Neuronal stem cell (in vitro differentiated cells): Measurements from ENCODE around the gene TMBIM4.
A peak's percentile ranks its signal among the peaks of the same experiment; 100 is the strongest.

Source experiments
- DNase-seq: peaks from one replicate; pipeline ENCODE4 v3.0.0-alpha.2; 2013; ENCODE audit warnings: low spot score
- H2AFZ ChIP-seq: one replicate; pipeline ENCODE4 v1.6.1; 2013; ENCODE audit warnings: mild to moderate bottlenecking, low read length, inconsistent platforms
- H2AK5ac ChIP-seq: 2 replicates; pipeline ENCODE4 v1.6.1; 2013; ENCODE audit warnings: low read depth, mild to moderate bottlenecking, inconsistent platforms, low read length, moderate library complexity, mixed read lengths
- H2BK120ac ChIP-seq: 2 replicates; pipeline ENCODE4 v1.6.1; 2013; ENCODE audit warnings: low read depth, mild to moderate bottlenecking, inconsistent platforms, low read length, moderate library complexity, mixed read lengths
- H2BK12ac ChIP-seq: one replicate; pipeline ENCODE4 v1.6.1; 2013; ENCODE audit warnings: low read length, inconsistent platforms
- H2BK15ac ChIP-seq: 2 replicates; pipeline ENCODE4 v1.6.1; 2013; ENCODE audit warnings: mild to moderate bottlenecking, low read length, inconsistent platforms, mixed read lengths
- H2BK5ac ChIP-seq: one replicate; pipeline ENCODE4 v1.6.1; 2013; ENCODE audit warnings: inconsistent platforms, mild to moderate bottlenecking, low read length, moderate library complexity
- H3K14ac ChIP-seq: one replicate; pipeline ENCODE4 v1.6.1; 2013; ENCODE audit warnings: low read length, inconsistent platforms
- H3K18ac ChIP-seq: 2 replicates; pipeline ENCODE4 v1.6.1; 2013; ENCODE audit warnings: low read length, inconsistent platforms
- H3K23ac ChIP-seq: 2 replicates; pipeline ENCODE4 v1.6.1; 2013; ENCODE audit warnings: low read depth, mild to moderate bottlenecking, mixed read lengths, low read length, inconsistent platforms; ENCODE audit not compliant: poor library complexity
- H3K27ac ChIP-seq: replicated peaks from 3 replicates; pipeline ENCODE4 v1.5.1; 2013; ENCODE audit warnings: low read length, inconsistent platforms
- H3K27me3 ChIP-seq, 3 experiments: 2 replicates each; pipeline ENCODE4 v1.6.1; 2013; ENCODE audit warnings: low read length in 3 of 3, mild to moderate bottlenecking in 2 of 3, inconsistent platforms in 1 of 3, low read depth in 1 of 3, mixed read lengths in 1 of 3, moderate library complexity in 1 of 3; ENCODE audit not compliant: control insufficient read depth in 3 of 3, insufficient read depth in 3 of 3
- H3K36me3 ChIP-seq, 2 donors: replicated peaks in 1 of 2; 2 replicates each; pipeline ENCODE4 v1.6.1; 2013; ENCODE audit warnings: low read length in 2 of 2; ENCODE audit not compliant: control insufficient read depth in 2 of 2, insufficient read depth in 2 of 2
- H3K4ac ChIP-seq: 2 replicates; pipeline ENCODE4 v1.6.1; 2013; ENCODE audit warnings: inconsistent platforms, mild to moderate bottlenecking, low read length, moderate library complexity
- H3K4me1 ChIP-seq, 2 donors: 1 replicate in 1 of 2; 2 replicates in 1 of 2; pipeline ENCODE4 v1.6.1; 2013; ENCODE audit warnings: low read length in 2 of 2, low read depth in 1 of 2; ENCODE audit not compliant: control insufficient read depth in 2 of 2, insufficient read depth in 1 of 2
- H3K4me2 ChIP-seq: one replicate; pipeline ENCODE4 v1.6.1; 2013; ENCODE audit warnings: mild to moderate bottlenecking, low read length, inconsistent platforms; ENCODE audit not compliant: insufficient read depth, poor library complexity, severe bottlenecking
- H3K4me3 ChIP-seq, 2 donors: 2 replicates each; pipeline ENCODE4 v1.5.1; 2013; ENCODE audit warnings: low read length in 2 of 2, mild to moderate bottlenecking in 2 of 2, inconsistent platforms in 1 of 2, moderate library complexity in 1 of 2
- H3K79me1 ChIP-seq: one replicate; pipeline ENCODE4 v1.6.1; 2013; ENCODE audit warnings: low read depth, mild to moderate bottlenecking, inconsistent platforms, low read length, moderate library complexity
- H3K9ac ChIP-seq: one replicate; pipeline ENCODE4 v1.6.1; 2013; ENCODE audit warnings: mild to moderate bottlenecking, low read depth, low read length, inconsistent platforms; ENCODE audit not compliant: poor library complexity
- H3K9me3 ChIP-seq, 2 donors: replicated peaks in 1 of 2; 2 replicates each; pipeline versions ENCODE3 to v1.6.1; 2013; ENCODE audit warnings: low read length in 2 of 2, mild to moderate bottlenecking in 2 of 2, inconsistent platforms in 1 of 2, low read depth in 1 of 2, mixed read lengths in 1 of 2, moderate library complexity in 1 of 2; ENCODE audit not compliant: control insufficient read depth in 2 of 2, insufficient read depth in 1 of 2
- H4K8ac ChIP-seq: one replicate; pipeline ENCODE4 v1.6.1; 2013; ENCODE audit warnings: low read depth, mild to moderate bottlenecking, inconsistent platforms, low read length, moderate library complexity
- H4K91ac ChIP-seq: one replicate; pipeline ENCODE4 v1.6.1; 2013; ENCODE audit warnings: low read length, low read depth, mild to moderate bottlenecking, inconsistent platforms; ENCODE audit not compliant: poor library complexity
- WGBS, 2 donors: extraction: QIAGEN DNeasy Blood & Tissue Kit; methylation state at CpG; one replicate each; pipeline ENCODE4 v1.1.7; 2013; ENCODE audit warnings: missing lambda C conversion rate in 2 of 2, mixed read lengths in 1 of 2; ENCODE audit not compliant: insufficient read length in 2 of 2, insufficient replicate concordance in 1 of 2; ENCODE audit errors: extremely low coverage in 2 of 2; 5-methylcytosine and 5-hydroxymethylcytosine counted together

The TMBIM4 gene

DNA sequence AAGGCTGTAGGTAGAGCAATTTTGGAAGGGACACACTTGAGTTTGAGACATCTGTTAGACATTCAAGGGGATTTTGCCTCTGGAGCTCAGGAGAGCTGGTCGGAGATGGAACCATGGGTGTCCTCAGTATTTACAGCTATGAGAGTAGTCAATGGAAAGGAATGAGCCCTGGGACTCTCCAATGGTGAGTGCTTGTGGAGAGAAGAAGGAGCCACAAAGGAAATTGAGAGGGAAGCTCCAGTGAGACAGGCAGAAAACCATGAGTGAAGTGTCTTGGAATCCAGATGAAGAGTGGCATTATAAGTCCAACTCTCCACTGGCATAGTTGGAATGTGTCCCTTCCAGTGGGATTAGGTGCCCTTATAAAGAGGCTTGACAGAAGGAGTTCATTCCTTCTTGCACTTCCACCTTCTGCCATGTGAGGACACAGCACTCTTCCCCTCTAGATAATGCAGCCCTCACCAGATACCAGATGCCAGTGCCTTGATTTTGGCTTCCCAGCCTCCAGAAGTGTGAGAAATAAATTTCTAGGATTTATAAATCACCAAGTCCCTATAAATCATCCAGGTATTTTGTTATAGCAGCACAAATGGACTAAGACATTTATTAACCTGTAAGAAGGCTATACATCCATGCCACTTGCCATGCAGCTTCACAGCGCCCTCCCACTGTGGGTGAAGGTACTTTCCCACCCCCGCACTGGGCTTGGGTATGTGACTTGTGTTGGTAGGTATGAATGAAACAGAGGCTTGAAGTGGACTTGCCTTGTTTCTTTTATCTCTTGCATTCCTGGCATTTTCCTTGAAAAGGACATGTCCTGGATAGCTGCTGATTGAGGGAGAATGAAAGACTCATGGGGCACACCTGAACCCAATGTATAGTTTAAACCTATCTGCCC, 66.5 kb downstream of the TMBIM4 start:
- H3K4me2 ChIP-seq: no peak overlapping the region
- no peak overlapping the region for H3K9ac ChIP-seq
- WGBS, 2 donors: no CpG with 5 or more reads among the region's 3 CpGs
- no peak overlapping the region for H3K14ac ChIP-seq
- H3K23ac ChIP-seq: no peak overlapping the region
- H3K4ac ChIP-seq: no peak overlapping the region
- no peak overlapping the region for H4K8ac ChIP-seq
- no peaks in the 10 kb centered on the region for H3K36me3 ChIP-seq
- no peak overlapping the region for H2BK12ac ChIP-seq
- no peaks in the 10 kb centered on the region for H3K79me1 ChIP-seq
- peaks cover 0 to 7% of the 10 kb centered on the region in 2 donors for H3K9me3 ChIP-seq
- no peak overlapping the region for H4K91ac ChIP-seq
- no peak overlapping the region for H2BK15ac ChIP-seq
- no peak overlapping the region for H2AFZ ChIP-seq
- no peak overlapping the region for H3K27ac ChIP-seq
- H2BK5ac ChIP-seq: no peak overlapping the region
- H3K4me3 ChIP-seq: no peak overlapping the region
- no peak overlapping the region for H3K18ac ChIP-seq
- H2BK120ac ChIP-seq: no peak overlapping the region
- H2AK5ac ChIP-seq: no peak overlapping the region
- H3K4me1 ChIP-seq: no peaks in the 10 kb centered on the region
- DNase-seq: no peak
- H3K27me3 ChIP-seq: peaks cover 0 to 4% (median 0%) of the 10 kb centered on the region in 3 experiments

- no peak overlapping the region for H2BK120ac ChIP-seq
- H3K9ac ChIP-seq: no peak overlapping the region
- no peak overlapping the region for H3K4me2 ChIP-seq
- H3K4me1 ChIP-seq: no peaks in the 10 kb centered on the region
- H3K4ac ChIP-seq: no peak overlapping the region
- H3K79me1 ChIP-seq: no peaks in the 10 kb centered on the region
- H4K91ac ChIP-seq: no peak overlapping the region
- no peak overlapping the region for H3K4me3 ChIP-seq
- H3K14ac ChIP-seq: no peak overlapping the region
- H3K9me3 ChIP-seq: no peaks in the 10 kb centered on the region
- WGBS, 2 donors: no CpG with 5 or more reads among the region's 1 CpG
- H2BK15ac ChIP-seq: no peak overlapping the region
- no peak overlapping the region for H3K27ac ChIP-seq
- H2AFZ ChIP-seq: peak overlapping the region; percentile 8
- no peak overlapping the region for H3K18ac ChIP-seq
- H3K27me3 ChIP-seq: no peaks in the 10 kb centered on the region
- H2BK12ac ChIP-seq: no peak overlapping the region
- DNase-seq: no peak
- H4K8ac ChIP-seq: no peak overlapping the region
- H3K23ac ChIP-seq: no peak overlapping the region
- no peaks in the 10 kb centered on the region for H3K36me3 ChIP-seq
- H2AK5ac ChIP-seq: no peak overlapping the region
- H2BK5ac ChIP-seq: no peak overlapping the region
Measured at GRCh38 chr12:66092559-66093269, 77.1 kb downstream of the TMBIM4 start.

- Histone ChIP-seq H4K8ac (no peak overlapping the region), H3K4me2 (no peak overlapping the region), H2AFZ (peak overlapping the region; percentile 9), H3K4me3 (no peak overlapping the region), H3K36me3 (no peaks in the 10 kb centered on the region), H3K18ac (no peak overlapping the region), H2BK5ac (no peak overlapping the region), H2BK12ac (no peak overlapping the region), H2BK120ac (no peak overlapping the region), H3K9ac (no peak overlapping the region), H3K79me1 (no peaks in the 10 kb centered on the region), H3K9me3 (no peaks in the 10 kb centered on the region), H3K23ac (no peak overlapping the region), H3K27me3 (no peaks in the 10 kb centered on the region), H2AK5ac (no peak overlapping the region), H3K4me1 (no peaks in the 10 kb centered on the region), H3K14ac (no peak overlapping the region), H4K91ac (no peak overlapping the region), H3K4ac (no peak overlapping the region), H2BK15ac (no peak overlapping the region), H3K27ac (no peak overlapping the region)
- WGBS, 2 donors: 100% methylated on average over 1 of the region's 4 CpGs
- no peak for DNase-seq
Measured at GRCh38 chr12:66090157-66090556, 79.6 kb downstream of the TMBIM4 start.

GRCh38 chr12:66087365-66087943, 82.3 kb downstream of the TMBIM4 start:
- Histone ChIP-seq H2BK15ac (no peak overlapping the region), H3K27ac (no peak overlapping the region), H2BK120ac (no peak overlapping the region), H2AK5ac (no peak overlapping the region), H3K4ac (no peak overlapping the region), H3K23ac (no peak overlapping the region), H3K18ac (no peak overlapping the region), H4K8ac (no peak overlapping the region), H2AFZ (no peak overlapping the region), H3K9me3 (peaks cover 0 to 7% of the 10 kb centered on the region in 2 donors), H3K36me3 (no peaks in the 10 kb centered on the region), H3K9ac (no peak overlapping the region), H2BK5ac (no peak overlapping the region), H3K79me1 (no peaks in the 10 kb centered on the region), H2BK12ac (no peak overlapping the region), H3K4me3 (no peak overlapping the region), H3K14ac (no peak overlapping the region), H3K4me2 (no peak overlapping the region), H4K91ac (no peak overlapping the region), H3K27me3 (no peaks in the 10 kb centered on the region), H3K4me1 (no peaks in the 10 kb centered on the region)
- peak; percentile 46 for DNase-seq
- WGBS, 2 donors: no CpG with 5 or more reads among the region's 10 CpGs
